ENCODE results near the gene CPT1B. TPM values are rescaled to one million over a fixed set of nuclear protein-coding genes. Genes with fewer than 3 reads are reported as not detected.

Gene CPT1B
- total and polyA plus RNA-seq, 2 donors (not counting 3 experiments of a cell fraction or from before 2014, with no cell fraction given): 7.1 TPM

GRCh38 chr22:50609599-50609998, 31.4 kb upstream of the CPT1B start:
- no peaks in the 10 kb centered on the region for H3K9me1 ChIP-seq (replicated peaks; ENCODE audit: control insufficient read depth, extremely low read depth, insufficient read depth, low read length)
- dilution Hi-C loops (cut with MboI; ENCODE audit: extremely low pct_ligation_motif_present, low sequenced_read_pairs): no loop called here
- no peak overlapping the region for H3K4me2 ChIP-seq (ENCODE audit: insufficient read depth, low read length)
- DNase-seq (ENCODE audit: low read depth, low spot score) (no peak), FAIRE-seq (no peak)
- H3K79me2 ChIP-seq (ENCODE audit: control insufficient read depth, insufficient read depth, low read length): no peaks in the 10 kb centered on the region
- ChIA-PET POLR2A (no interaction called here), CTCF (no interaction called here)
- no peaks in the 10 kb centered on the region for H3K36me3 ChIP-seq (ENCODE audit: control insufficient read depth in 2 of 2, extremely low read depth in 1 of 2, insufficient read depth in 2 of 2, low read length in 2 of 2)
- H3K27ac ChIP-seq (ENCODE audit: insufficient read depth, low read depth, low read length): no peak overlapping the region
- no peak overlapping the region for H3K4me3 ChIP-seq (replicated peaks in 1 of 3; ENCODE audit: insufficient read depth in 1 of 3, low read depth in 1 of 3, low read length in 3 of 3)
- TF ChIP-seq MAX (IDR thresholded peaks at IDR 0.05; ENCODE audit: insufficient read depth, insufficient read length) (no peak), POLR2A (IDR thresholded peaks at IDR 0.05; ENCODE audit: low read depth, low read length) (no peak), EZH2 (IDR thresholded peaks at IDR 0.05; ENCODE audit: borderline replicate concordance, low read depth, low read length, severe bottlenecking) (no peak), POLR2AphosphoS5 (IDR thresholded peaks at IDR 0.05; ENCODE audit: insufficient read depth, low read depth, low read length) (no peak), FOS (IDR thresholded peaks at IDR 0.05; ENCODE audit: borderline replicate concordance, insufficient read depth, low read length) (no peak), MYC (IDR thresholded peaks at IDR 0.05; ENCODE audit: low read depth, low read length) (no peak), GATA2 (IDR thresholded peaks at IDR 0.05; ENCODE audit: insufficient read depth, insufficient read length, low read depth, low read length) (no peak), CTCF (IDR thresholded peaks at IDR 0.05; ENCODE audit: extremely low read depth in 1 of 2, insufficient read depth in 1 of 2, low read depth in 1 of 2, low read length in 2 of 2) (no peak)
- intact Hi-C loops (cut with micrococcal nuclease): no loop called here
- H3K9ac ChIP-seq (replicated peaks; ENCODE audit: extremely low read depth, insufficient read depth, low read length): no peak overlapping the region
- H3K27me3 ChIP-seq (ENCODE audit: control insufficient read depth in 2 of 2, insufficient read depth in 2 of 2, low read length in 2 of 2): peaks cover 7 to 8% of the 10 kb centered on the region in 2 experiments
- H2AFZ ChIP-seq (ENCODE audit: low read depth, low read length): no peak overlapping the region
- BruUV-seq (replicated peaks): no TSS peak
- no peaks in the 10 kb centered on the region for H4K20me1 ChIP-seq (replicated peaks; ENCODE audit: control insufficient read depth, extremely low read depth, insufficient read depth, low read length)
- no peaks in the 10 kb centered on the region for H3K4me1 ChIP-seq (ENCODE audit: control insufficient read depth, extremely low read depth, insufficient read depth, low read length)
- H3K9me3 ChIP-seq (replicated peaks; ENCODE audit: control insufficient read depth, insufficient read depth, low read length): no peaks in the 10 kb centered on the region

All from endothelial cell of umbilical vein (primary cell).